ENCODE measurements around the gene TRMT6. TPM values are rescaled to one million over a fixed set of nuclear protein-coding genes. Genes with fewer than 3 reads are reported as not detected.

TRMT6 gene
- total RNA-seq, 2 donors from 2014 or later = 7.5 to 10.9 TPM

- Histone ChIP-seq H3K27me3 (no peaks in the 10 kb centered on the region), H3K9ac (ENCODE audit: low read depth in 2 of 2, low read length in 2 of 2) (no peak overlapping the region)
- no peak for DNase-seq
These were observed 31.3 kb downstream of the TRMT6 start for GRCh38 chr20:5918856-5919625.

GRCh38 chr20:5914859-5915258, 35.5 kb downstream of the TRMT6 start:
- no peak overlapping the region for H3K27ac ChIP-seq
- no peak for DNase-seq
- no peaks in the 10 kb centered on the region for H3K4me1 ChIP-seq
- no peaks in the 10 kb centered on the region for H3K36me3 ChIP-seq
- intact Hi-C loops (cut with DNase I) = no loop called here
- no peaks in the 10 kb centered on the region for H3K9me3 ChIP-seq
- H3K27me3 ChIP-seq = peaks cover 15% of the 10 kb centered on the region
- H3K4me3 ChIP-seq = no peak overlapping the region
- no peak overlapping the region for H3K9ac ChIP-seq (ENCODE audit: low read depth in 2 of 2, low read length in 2 of 2)
- TF ChIP-seq CTCF (IDR thresholded peaks at IDR 0.05) = no peak

More at GRCh38 chr20:5918856-5919625, 31.3 kb downstream of the TRMT6 start:
- Histone ChIP-seq H3K27ac (no peak overlapping the region), H3K36me3 (no peaks in the 10 kb centered on the region), H3K4me1 (no peaks in the 10 kb centered on the region), H3K9me3 (no peaks in the 10 kb centered on the region), H3K4me3 (no peak overlapping the region)
- intact Hi-C loops (cut with DNase I) = no loop called here
- no peak for TF ChIP-seq CTCF (IDR thresholded peaks at IDR 0.05)

- intact Hi-C loops (cut with DNase I) = no loop called here
- H3K4me3 ChIP-seq = no peak overlapping the region
- H3K27me3 ChIP-seq = peaks cover 15% of the 10 kb centered on the region
- DNase-seq = no peak
- no peaks in the 10 kb centered on the region for H3K9me3 ChIP-seq
- no peaks in the 10 kb centered on the region for H3K4me1 ChIP-seq
- H3K27ac ChIP-seq = no peak overlapping the region
- H3K9ac ChIP-seq (ENCODE audit: low read depth in 2 of 2, low read length in 2 of 2) = no peak overlapping the region
- no peaks in the 10 kb centered on the region for H3K36me3 ChIP-seq
- no peak for TF ChIP-seq CTCF (IDR thresholded peaks at IDR 0.05)
These were observed 37.2 kb downstream of the TRMT6 start for GRCh38 chr20:5913166-5913565.

DNA sequence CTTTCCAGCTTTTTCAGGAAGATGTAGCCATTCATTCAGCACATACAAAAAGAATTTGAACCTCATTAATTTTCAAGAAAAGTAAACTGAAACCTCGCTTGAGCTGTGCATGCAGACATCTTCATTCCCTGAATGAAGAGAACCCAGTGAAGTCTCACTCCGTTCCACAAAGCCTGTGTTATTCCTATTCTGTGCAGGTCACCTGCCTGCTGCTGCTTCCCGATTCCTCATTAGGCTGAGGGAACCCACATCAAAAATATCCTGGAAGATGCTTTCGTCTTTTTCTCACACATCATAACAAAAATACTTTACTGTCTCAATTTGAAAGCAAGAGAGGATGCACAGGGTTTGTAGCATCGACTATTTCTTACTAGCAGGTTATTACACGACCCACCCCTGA, 40.1 kb downstream of the TRMT6 start:
- Histone ChIP-seq H3K27me3 (peaks cover 15% of the 10 kb centered on the region), H3K4me1 (no peaks in the 10 kb centered on the region), H3K27ac (no peak overlapping the region), H3K9ac (ENCODE audit: low read depth in 2 of 2, low read length in 2 of 2) (no peak overlapping the region), H3K36me3 (no peaks in the 10 kb centered on the region), H3K9me3 (no peaks in the 10 kb centered on the region), H3K4me3 (no peak overlapping the region)
- intact Hi-C loops (cut with DNase I) = no loop called here
- DNase-seq = no peak
- no peak for TF ChIP-seq CTCF (IDR thresholded peaks at IDR 0.05)

- no peaks in the 10 kb centered on the region for H3K9me3 ChIP-seq
- TF ChIP-seq CTCF (IDR thresholded peaks at IDR 0.05) = no peak
- intact Hi-C loops (cut with DNase I) = no loop called here
- DNase-seq = no peak
- no peaks in the 10 kb centered on the region for H3K4me1 ChIP-seq
- H3K27ac ChIP-seq = no peak overlapping the region
- peaks cover 15% of the 10 kb centered on the region for H3K27me3 ChIP-seq
- no peak overlapping the region for H3K9ac ChIP-seq (ENCODE audit: low read depth in 2 of 2, low read length in 2 of 2)
- no peak overlapping the region for H3K4me3 ChIP-seq
- no peaks in the 10 kb centered on the region for H3K36me3 ChIP-seq
These were observed 41.4 kb downstream of the TRMT6 start for GRCh38 chr20:5908981-5909380.
